PC-3 (cell line): ENCODE measurements around the gene DIAPH2.

Source experiments
- CTCF ChIP-seq: fragments of 300-600 bp; sonication (generic); conservative IDR thresholded peaks from 2 replicates; pipeline ENCODE4 v1.5.1; 2017; ENCODE audit warnings: antibody characterized with exemption, low read depth, mild to moderate bottlenecking, low read length
- EZH2 ChIP-seq: fragments of 300-600 bp; sonication (generic); IDR thresholded peaks from one replicate; pipeline ENCODE4 v1.6.1; 2017; ENCODE audit warnings: antibody characterized with exemption, mild to moderate bottlenecking, low read length; ENCODE audit not compliant: unreplicated experiment

GRCh38 chrX:97594646-97595224, 910.1 kb downstream of the DIAPH2 start:
- TF ChIP-seq CTCF: no peak
- TF ChIP-seq EZH2: no peak
